ENCODE data around the gene OR6C74.
A peak's percentile ranks its signal among the peaks of the same experiment; 100 is the strongest.

The OR6C74 gene

DNA sequence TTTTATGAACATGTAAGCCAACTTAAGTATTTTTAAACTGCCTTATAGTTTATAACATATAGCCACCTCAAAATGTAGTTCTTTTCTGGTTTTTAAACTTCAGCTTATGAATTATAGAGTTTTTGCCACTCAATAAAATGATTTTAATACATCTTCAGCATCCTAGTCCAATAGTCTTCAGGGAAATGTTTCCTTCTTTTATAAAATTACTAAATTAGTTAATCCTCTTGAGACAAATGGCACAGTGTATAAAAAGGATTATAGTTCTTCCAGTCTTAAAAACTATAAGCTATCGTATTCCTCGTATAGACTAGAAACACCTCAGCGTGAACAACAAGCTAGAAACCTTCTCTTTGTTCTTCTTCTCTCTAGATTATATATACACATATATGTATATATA, at the start of gene OR6C74:
OR6C74 (plus strand) TSS at position 301 of the 400 bp plus-strand sequence. CDS start 2,679 bp downstream, outside the sequence.
- DNase-seq (ENCODE audit: low spot score), result no peak

DNA sequence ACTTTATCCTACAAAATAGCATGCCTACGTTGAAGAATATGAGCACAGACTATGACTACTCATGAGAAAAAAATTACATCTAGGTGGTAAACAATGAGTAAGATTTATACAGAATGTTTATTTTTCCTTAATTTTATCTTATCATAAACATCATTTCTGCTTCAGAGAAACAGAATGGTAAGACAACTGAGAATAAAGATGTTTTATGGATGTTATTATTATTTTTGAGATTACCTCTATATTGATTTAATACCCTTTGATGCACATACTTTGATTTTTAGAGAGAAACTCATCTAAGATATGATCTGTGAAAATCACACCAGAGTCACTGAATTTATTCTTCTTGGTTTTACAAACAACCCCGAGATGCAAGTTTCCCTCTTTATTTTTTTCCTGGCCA, 23.7 kb upstream of the OR6C74 start, which contains the start of gene OR10A7:
OR10A7 (plus strand) TSS at position 301 of the 400 bp plus-strand sequence; CDS start at position 301, 0 bp downstream.
- DNase-seq (ENCODE audit: low spot score), result no peak

DNA sequence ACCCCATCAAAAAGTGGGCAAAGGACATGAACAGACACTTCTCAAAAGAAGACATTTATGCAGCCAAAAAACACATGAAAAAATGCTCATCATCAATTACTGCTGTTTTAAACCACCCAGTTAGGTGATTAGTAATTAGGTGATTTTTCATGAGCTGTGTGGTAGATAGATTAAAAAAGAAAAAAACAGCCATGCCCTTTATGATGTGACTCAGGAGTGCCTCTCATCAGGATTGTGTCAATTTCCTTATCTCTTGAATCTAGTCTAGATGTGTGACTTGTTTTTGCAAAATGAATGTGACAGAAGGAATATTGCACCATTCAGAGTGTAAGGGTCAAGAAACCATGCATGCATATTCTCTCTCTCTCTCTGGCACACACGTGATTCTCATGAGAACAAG, 17.9 kb upstream of the OR6C74 start:
- DNase-seq (ENCODE audit: low spot score), result no peak

DNA sequence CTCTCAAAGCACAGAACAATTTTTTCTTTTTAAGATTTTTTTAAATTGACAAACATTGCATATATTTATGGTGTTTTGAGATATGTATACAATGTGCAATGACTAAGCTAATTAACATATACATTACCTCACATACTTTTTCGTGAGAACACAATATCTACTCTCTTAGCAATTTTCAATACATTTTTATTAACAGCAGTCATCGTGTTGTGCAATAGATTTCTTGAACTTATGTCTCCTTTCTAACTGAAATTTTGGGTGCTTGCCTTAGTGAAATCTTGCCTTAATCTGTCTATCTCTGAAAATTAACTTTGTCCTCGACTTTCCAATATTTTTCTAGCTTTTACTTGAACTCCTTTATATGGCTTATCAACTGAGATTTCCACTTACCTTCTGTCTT, 16.8 kb upstream of the OR6C74 start:
- no peak for DNase-seq (ENCODE audit: low spot score)

DNA sequence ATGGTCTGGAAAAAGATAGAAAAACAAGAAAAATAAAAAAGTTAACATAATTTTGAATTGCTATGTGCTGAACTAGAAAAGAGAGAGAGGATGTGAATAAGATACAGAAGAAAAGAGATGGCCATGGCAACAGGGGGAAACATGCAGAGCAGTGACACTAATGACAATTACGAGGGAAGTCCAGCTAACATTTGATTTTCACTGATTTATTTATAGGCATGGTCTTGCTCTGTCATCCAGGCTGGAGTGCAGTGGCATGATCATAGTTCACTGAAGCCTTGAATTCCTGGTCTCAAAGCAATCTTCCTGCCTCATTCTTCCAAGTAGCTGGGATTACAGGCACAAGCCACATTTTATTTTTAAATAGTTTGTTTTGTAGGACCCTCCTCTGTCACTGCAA, 1.8 kb downstream of the OR6C74 start:
- no peak for DNase-seq (ENCODE audit: low spot score)

DNA sequence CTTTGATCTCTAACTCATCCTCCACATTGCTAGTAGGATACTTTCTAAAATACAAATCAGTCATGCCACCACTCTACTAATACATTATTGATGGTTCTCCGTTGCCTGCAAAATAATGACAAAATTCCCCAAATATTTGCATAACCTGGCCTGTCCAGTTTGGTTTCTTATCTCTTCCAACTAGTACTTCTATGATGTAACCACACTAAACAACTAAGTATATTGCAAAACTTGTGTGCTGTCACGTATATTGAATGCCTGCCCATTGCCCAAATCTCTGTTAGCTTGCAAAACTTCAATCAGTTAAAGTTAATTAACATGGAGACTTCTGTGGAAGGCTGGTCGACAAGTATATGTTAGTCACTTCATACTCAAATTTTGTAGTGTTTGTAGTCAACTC, 6.5 kb downstream of the OR6C74 start:
- peak; percentile 6 for DNase-seq (ENCODE audit: low spot score)

DNA sequence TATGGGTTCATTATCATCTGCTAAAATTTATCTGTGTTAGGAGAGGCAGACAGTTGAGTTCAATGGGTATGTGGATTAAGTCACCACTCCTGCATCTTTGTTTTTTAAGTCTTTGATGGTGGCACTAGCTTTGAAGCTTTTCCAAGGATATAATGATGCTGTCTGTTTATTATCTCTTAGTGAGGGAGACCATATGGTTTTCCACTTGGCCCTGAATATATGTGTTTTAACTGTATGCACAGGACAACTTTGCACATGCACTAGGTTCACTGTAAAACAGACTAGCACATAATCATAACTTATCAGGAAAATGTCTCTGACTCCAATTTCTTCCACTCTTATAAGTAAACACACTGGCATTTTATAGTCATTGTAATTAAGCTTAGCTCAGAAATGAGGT, 8.9 kb downstream of the OR6C74 start:
- DNase-seq (ENCODE audit: low spot score), result no peak

DNA sequence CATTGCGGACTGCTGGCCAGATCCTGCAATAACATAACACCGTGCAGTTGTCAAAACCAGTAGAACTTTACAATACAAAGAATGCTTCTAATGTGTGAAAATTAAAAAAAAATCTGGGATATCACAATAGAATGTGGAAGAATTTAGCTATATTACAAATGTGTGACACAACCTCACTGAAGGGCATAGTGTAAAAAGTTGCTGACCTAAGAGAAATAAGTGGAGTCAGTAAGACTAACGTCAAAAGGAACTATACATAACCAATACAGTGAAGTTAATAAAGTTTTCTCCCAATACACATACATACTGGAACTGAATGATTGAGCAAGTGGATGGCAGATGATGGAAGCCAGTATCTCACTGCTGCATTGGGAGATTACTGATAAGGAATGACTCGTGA, 12.4 kb downstream of the OR6C74 start:
- DNase-seq (ENCODE audit: low spot score), result no peak

DNA sequence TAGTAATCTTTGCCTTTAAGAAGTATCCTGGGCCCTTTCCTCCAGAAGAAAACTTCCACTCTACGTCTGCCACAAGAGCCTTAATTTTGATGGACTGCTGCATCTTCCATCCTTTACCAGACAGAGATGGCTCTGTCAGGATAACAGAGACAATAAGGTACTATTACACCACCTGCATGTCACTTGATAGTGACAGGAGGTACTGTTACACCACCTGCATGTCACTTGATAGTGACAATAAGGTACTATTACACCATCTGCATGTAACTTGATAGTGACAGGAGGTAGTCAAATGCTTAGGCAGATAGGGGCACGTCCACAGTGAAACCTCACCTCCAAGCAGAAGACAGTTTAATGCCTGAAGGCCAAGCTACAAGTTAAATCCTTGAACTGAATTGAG, 13.9 kb downstream of the OR6C74 start:
- DNase-seq (ENCODE audit: low spot score), result no peak

DNA sequence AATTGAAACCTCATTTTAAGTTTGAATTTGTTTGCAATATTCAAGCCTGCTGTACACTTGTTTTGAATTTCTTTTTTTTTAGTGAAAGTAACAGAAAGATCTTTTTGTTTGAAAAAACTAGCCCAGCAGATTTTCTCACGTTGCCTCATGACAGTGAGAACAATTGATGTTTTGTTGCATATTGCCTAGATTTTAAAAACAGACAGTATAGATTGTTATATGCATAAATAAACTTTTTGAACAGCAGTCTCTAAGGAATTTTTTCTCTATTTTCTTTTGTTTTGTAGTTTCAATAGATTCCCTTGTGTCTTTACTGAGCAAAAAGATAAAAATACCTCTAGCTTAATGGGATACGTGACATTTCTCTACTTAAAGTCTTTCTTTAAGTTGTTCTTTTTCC, 36.6 kb downstream of the OR6C74 start:
- no peak for DNase-seq (ENCODE audit: low spot score)

DNA sequence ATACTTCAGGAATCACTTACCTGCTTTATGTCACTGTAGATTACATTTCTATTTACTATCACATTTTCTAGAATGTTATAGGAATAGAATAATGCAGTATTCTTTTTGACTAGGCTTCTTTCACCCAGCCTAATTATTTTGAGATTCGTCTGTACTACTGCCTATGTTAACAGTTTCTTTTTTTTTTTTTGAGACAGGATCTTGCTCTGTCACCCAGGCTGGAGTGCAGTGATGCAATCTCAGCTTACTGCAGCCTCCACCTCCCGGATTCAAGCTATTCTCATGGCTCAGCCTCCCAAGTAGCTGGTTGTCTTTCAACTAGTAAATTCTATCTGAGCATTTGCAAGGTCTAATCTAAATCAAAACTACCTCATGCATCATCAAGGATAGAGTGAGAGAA, 45.6 kb downstream of the OR6C74 start:
- DNase-seq (ENCODE audit: low spot score), result no peak
